Measurements from ENCODE around the gene CCDC88C. TPM values are rescaled to one million over a fixed set of nuclear protein-coding genes. Genes with fewer than 3 reads are reported as not detected.

The CCDC88C gene
- total RNA-seq, 1 donor: under 0.01 TPM

DNA sequence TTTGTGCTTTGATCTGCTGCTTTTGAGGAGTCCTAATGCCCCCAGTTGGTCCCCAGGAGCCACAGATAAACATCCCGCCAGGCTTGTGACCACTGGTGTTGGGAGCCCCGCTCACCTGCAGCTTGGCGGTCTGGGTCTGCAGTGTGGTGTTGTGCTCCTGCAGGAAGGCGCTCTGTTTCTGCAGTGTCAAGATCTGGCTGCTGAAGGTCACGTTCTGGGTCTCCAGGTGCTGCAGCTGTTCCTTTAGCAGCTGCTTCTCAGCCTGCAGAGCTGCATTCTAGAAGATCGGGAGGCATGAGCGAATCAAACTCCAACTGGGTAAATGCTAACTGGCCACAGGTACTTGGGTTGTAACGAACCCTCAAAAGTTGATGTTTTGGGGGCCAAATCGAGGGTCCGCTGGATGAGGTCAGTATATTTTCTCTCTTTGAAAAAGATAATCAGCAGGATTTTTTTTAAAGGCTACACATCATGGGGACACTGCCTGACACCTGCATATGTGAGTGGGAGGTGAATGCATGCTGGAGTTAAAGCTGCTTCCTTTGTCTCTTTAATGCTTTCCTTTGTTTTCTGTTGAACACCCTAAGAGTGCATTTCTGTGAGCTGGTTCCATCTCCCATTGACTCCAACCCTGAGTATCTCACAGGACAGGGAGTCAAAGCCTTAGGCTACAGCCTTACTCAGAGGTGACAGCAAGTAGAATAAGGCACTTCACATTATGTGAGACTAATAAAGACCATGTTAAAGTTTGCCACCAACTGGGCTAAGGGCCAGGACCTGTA lies 111.8 kb downstream of the CCDC88C start:
- no peak overlapping the region for H3K4me3 ChIP-seq (ENCODE audit: low read depth, low read length)
- no peak for DNase-seq (ENCODE audit: low read depth)
- TF ChIP-seq CTCF (IDR thresholded peaks at IDR 0.05; ENCODE audit: insufficient read depth, low read depth, low read length): no peak

GRCh38 chr14:91303924-91304229 lies 113.7 kb downstream of the CCDC88C start:
- no peak for DNase-seq (ENCODE audit: low read depth)
- H3K4me3 ChIP-seq (ENCODE audit: low read depth, low read length): no peak overlapping the region
- TF ChIP-seq CTCF (IDR thresholded peaks at IDR 0.05; ENCODE audit: insufficient read depth, low read depth, low read length): no peak

DNA sequence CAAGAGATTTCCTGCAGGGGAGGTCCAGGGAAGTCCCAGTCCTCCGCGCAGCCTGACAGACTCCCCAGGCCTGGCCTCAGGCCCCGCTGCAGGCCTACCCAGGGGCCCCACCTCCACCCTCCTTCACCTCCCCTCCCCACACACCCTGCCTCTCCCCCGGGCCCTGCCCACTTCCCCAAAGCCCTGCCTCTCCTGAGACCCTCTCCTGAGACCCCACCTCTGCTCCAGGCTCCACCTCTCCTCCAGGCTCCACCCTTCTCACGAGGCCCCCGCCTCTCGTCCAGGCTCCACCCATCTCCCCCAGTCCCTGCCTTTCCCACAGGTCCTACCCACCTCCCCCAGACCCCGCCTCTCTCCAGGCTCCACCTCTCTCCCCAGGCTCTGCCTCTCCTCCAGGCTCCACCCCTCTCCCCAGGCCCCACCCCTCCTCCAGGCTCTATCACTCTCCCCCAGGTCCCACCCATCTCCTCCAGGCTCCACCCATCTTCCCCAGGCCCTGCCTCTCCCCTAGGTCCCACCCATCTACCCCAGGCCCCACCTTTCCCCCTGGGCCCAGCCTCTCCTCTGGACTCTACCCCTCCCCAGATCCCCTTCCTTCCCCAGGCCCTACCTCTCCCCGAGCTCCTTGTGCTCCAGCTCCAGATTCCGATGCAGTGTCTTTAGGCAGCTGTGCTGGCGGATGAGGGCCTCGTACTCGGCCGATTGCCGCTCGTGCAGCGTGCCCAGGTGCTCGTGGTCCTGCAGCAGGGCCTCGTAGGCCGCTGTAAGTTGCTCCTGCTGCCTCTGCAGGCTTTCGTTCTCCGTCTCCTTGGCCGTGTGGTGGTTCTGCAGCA lies 114.3 kb downstream of the CCDC88C start:
- peak; percentile 30 for DNase-seq (ENCODE audit: low read depth)
- peak overlapping the region; percentile 21 for H3K4me3 ChIP-seq (ENCODE audit: low read depth, low read length)
- TF ChIP-seq CTCF (IDR thresholded peaks at IDR 0.05; ENCODE audit: insufficient read depth, low read depth, low read length): no peak

DNA sequence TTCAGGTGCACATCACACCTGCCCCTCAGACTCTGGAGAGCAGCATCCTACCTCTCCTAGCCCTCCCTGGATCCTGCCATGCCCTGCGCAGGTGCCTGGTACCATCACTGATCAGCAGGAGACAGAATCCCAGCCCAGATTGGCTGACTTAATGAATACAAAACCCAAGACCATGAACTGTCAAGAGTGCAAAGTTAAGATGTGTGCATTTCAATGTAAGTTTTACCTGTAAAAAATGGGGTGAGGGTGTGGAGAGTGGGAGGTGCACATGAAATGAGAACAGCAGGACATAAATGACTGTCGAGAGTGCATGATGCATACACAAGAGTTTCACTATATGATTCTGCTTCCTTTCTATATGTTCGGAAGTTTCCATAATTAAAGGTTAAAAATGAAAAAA lies 115.2 kb downstream of the CCDC88C start:
- no peak overlapping the region for H3K4me3 ChIP-seq (ENCODE audit: low read depth, low read length)
- no peak for DNase-seq (ENCODE audit: low read depth)
- no peak for TF ChIP-seq CTCF (IDR thresholded peaks at IDR 0.05; ENCODE audit: insufficient read depth, low read depth, low read length)

DNA sequence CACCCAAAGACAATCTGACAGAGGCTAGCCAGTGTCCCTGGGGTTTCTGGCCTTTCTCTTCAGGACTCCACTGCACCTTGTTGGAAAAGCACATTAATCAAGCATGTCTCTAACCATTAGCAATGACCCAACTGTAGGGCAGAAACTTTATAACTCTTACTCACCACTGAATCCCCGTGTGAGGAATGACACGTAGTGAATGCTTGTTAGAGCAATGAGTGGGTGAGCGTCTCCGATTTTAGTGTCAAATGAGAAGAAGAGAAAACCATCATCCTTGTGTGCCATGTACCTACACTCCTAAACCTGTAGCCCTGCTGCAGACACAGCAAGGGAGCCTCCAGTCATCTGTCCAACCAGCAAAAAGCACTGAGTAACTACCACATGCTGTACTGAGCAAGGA lies 116.7 kb downstream of the CCDC88C start:
- H3K4me3 ChIP-seq (ENCODE audit: low read depth, low read length): no peak overlapping the region
- DNase-seq (ENCODE audit: low read depth): no peak
- TF ChIP-seq CTCF (IDR thresholded peaks at IDR 0.05; ENCODE audit: insufficient read depth, low read depth, low read length): no peak

DNA sequence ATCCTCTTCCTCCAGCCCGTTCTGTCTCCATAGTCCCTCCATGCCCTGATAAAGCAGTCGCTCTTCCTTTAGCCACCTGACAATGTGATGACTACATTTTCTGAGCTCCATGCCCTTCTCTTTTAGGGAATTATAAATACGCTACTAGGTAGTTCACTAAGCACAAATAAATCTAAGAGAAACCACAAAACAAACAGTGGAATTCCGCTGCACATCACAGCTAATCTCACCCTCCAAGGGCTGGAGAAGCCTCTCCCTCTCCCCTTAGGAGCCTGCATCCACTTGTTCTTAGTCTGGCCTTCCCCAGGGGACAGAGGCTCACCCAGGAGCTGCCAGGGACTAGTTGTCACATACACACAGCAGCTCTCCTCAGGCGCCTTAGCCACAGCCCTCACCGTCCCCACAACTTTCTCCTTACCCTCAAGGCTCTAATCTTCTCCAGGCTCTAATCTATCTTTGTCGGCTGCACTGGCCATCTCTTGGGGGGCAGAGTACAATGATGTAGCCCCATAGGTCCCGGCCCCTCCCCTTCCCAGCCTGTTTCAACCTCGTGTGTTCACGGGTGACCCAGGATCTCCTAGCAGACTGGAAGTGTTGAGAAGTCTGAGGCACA lies 117.2 kb downstream of the CCDC88C start:
- DNase-seq (ENCODE audit: low read depth): no peak
- TF ChIP-seq CTCF (IDR thresholded peaks at IDR 0.05; ENCODE audit: insufficient read depth, low read depth, low read length): no peak
- no peak overlapping the region for H3K4me3 ChIP-seq (ENCODE audit: low read depth, low read length)

Data from fibroblast of villous mesenchyme (primary cell).